HG03457 (cell line): ENCODE measurements around the gene CRKL.
"Not testable (repeated sequence)": the region's sequence is repeated elsewhere in the genome, so short reads cannot be mapped to it uniquely, and the experiment has no call there.

ENCODE experiments used
- ATAC-seq: cut with Tn5 transposase; IDR thresholded peaks from one replicate; pipeline ENCODE4 v1.9.1; 2021; ENCODE audit warnings: moderate number of reproducible peaks; ENCODE audit not compliant: unreplicated experiment

CRKL gene

DNA sequence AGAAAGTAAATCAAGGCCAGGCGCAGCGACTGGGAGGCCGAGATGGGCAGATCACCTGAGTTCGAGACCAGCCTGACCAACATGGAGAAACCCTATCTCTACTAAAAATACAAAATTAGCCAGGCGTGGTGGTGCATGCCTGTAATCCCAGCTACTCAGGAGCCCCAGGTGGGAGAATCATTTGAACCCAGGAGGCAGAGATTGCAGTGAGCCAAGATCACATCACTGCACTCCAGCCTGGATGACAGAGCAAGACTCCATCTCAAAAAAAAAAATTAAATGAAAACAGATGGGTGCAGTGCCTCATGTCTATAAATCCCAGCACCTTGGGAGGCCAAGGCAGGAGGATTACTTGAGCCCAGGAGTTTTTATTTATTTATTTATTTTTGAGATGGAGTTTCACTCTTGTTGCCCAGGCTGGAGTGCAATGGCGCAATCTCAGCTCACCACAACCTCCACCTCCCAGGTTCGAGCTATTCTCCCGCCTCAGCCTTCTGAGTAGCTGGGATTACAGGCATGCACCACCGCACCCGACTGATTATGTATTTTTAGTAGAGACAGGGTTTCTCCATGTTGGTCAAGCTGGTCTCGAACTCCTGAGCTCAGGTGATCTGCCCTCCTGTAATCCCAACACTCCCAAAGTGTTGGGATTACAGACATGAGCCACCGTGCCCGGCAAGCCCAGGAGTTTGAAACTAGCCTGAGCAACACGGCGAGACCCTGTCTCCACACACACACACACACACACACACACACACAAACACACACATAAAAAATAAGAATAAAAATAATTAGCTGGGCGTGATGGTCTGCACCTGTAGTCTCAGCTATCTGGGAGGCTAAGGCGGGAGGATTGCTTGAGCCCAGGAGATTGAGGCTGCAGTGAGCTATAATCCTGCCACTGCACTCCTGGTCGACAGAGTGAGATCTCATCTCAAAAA lies 15.8 kb upstream of the CRKL start:
- ATAC-seq, result not testable (repeated sequence)

- no peak for ATAC-seq
Observed at GRCh38 chr22:20903093-20903492, 14.1 kb upstream of the CRKL start.

DNA sequence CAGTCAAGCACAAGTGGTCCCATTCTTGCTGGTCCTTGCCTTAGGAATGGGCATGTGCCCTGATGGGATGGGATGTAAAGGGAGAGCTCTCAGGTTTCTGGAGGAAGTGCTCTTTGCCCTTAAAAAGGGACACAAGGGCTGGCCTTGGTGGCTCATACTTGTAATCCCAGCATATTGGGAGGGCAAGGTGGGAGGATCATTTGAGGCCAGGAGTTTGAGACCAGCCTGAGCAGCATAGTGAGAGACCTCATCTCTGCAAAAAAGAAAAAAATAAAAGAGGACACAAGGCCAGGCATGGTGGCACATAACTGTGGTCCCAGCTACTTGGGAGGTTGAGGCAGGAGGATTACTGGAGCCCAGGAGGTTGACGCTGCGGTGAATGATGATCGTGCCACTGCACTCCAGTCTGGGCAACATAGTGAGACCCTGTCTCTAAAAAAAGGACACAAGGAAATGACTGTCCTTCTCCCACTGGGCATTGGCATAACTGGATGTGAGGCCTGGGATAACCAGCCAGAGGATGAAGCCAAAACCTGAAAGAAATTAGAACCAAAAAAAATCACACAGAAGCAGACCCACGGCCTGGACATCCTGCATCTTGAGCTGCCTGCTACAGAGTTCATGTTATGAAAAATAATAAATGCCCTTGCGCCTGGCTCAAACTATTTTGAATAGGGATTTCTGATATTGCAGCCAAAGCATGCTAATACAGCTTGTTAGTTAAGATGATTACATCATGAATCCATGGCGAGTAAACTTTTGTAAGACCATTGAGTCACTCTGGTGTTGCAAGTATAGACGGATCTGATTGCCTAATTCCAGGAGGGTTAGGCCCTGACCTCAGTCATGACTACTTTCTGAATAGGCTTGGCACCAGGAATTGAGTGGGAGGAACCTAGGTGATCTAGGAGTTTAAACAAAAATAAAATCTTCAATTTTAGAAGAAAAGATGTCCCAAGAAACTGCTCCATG lies 12.9 kb upstream of the CRKL start:
- no peak for ATAC-seq

GRCh38 chr22:20904980-20905355 lies 12.2 kb upstream of the CRKL start:
- ATAC-seq, result no peak

- ATAC-seq, result no peak
Observed at GRCh38 chr22:20905415-20906386, 11.5 kb upstream of the CRKL start.

DNA sequence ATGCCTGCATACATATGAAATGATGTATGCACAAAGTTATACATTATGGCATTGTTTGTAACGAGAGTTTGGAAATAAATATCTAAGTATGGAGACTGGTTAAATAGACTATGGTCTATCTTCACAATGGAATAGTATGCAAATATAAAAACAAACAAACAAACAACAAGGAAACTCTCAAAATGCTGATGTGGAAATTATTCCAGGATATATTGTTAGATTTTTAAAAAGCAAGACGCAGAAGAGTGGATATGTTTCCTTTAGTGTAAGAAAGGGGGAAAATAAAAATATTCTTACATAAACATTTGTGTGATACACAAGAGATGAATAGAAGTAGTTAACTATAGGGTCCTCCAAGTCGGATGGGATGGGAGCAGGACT lies 10.8 kb upstream of the CRKL start:
- ATAC-seq, result no peak

DNA sequence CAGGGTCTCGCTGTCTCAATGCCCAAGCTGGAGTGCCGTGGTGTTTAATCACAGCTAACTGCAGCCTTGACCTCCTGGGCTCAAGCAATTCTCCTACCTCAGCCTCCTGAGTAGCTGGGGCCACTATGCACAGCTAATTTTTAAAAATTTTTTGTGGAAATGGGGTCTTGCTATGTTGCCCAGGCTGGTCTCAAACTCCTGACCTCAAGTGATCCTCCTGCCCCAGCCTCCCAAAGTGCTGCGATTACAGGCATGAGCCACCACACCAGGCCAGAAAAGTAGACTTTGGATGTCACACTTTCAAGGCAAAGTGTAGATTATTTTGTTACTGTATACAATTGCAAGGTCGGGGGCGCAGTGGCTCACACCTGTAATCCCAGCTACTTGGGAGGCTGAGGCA lies 8.5 kb upstream of the CRKL start:
- ATAC-seq, result not testable (repeated sequence)

- no peak for ATAC-seq
Observed at GRCh38 chr22:20909543-20910303, 7.5 kb upstream of the CRKL start.

DNA sequence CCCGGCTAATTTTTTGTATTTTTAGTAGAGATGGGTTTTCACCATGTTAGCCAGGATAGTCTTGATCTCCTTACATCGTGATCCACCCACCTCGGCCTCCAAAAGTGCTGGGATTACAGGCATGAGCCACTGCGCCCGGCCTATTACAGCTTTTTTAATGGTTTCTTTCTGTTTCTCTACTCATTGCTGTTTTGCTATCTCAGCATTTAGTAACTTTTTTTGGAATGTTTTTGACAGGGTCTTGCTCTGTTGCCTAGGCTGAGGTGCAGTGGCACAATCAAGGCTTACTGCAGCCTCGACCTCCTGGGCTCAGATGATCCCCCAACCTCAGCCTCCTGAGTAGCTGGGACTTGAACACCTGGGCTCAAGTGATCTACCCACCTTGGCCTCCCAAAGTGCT lies 4.7 kb upstream of the CRKL start:
- no peak for ATAC-seq

DNA sequence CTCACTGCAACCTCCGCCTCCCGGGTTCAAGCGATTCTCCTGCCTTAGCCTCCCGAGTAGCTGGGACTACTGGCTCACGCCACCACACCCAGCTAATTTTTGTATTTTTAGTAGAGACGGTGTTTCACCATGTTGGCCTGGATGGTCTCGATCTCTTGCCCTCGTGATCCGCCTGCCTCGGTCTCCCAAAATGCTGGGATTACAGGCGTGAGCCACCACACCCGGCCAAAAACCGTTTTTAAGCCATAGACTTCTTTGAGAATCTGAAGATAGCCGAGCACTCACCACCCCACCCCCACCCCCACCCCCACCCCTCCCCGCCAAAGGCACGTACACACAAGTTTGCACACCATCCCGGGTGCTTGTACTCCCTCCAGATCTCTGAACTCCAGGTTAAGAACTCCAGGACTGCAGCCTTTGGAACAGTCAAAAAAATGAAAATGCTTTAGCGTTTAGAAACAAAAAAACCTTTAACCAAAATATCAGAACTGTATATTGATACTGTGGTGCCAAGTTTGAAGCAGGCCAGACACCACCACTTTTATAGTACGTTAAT lies 1.5 kb downstream of the CRKL start:
- no peak for ATAC-seq

DNA sequence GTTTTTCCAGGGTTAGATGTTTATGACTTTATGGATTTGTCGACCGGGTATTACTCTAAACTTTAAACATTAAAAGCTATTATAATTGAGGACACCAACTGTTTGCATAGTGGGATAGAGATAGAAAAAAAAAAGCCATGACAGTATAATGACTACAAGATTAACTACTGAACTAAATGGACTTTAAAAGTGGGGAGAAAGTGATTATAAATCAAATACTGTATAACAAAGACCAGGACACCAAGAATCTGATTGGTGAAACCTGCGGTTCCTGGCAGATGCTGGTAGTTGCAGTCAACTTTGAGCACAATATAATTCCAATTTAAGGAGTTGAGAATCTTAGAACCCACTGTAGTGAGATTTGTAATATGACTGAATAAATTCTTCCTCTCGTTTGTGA lies 2.5 kb downstream of the CRKL start:
- ATAC-seq, result no peak

DNA sequence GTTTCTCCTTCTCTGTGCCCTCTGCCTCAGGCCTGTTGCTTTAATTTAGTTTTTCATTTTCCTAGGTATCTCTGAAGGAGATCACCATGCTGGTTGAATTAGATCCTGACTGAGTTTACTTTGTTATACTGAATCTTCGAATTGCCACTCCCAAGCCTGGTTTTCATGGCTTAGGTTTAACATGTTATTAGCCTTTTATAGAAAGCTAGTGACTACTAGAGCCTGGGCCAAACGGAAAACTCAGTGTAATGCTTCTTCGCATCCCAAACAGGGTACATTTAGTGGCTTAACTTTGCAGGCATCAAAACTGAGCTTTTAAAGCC lies 3.6 kb downstream of the CRKL start:
- no peak for ATAC-seq

GRCh38 chr22:20922141-20922751 lies 5.0 kb downstream of the CRKL start:
- ATAC-seq, result no peak

DNA sequence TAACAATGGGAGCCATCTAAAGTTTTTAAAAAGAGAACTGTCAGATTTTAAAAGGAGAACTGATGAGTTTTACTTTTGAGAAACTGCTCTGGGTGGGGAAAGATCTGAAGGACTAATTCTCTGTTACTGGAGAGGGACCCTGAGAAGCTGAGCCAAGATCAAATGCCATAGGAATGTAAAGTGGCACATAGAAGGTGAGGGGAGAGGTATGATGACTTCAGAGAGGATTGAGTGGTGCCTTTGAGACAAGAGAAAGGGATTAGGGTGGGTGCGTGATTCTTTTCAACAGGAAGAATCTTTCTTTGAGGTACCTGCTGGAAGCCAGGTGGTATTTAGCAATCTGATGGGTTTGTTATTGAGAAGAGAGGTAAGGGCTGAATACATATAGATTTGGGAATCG lies 9.0 kb downstream of the CRKL start:
- ATAC-seq, result no peak

DNA sequence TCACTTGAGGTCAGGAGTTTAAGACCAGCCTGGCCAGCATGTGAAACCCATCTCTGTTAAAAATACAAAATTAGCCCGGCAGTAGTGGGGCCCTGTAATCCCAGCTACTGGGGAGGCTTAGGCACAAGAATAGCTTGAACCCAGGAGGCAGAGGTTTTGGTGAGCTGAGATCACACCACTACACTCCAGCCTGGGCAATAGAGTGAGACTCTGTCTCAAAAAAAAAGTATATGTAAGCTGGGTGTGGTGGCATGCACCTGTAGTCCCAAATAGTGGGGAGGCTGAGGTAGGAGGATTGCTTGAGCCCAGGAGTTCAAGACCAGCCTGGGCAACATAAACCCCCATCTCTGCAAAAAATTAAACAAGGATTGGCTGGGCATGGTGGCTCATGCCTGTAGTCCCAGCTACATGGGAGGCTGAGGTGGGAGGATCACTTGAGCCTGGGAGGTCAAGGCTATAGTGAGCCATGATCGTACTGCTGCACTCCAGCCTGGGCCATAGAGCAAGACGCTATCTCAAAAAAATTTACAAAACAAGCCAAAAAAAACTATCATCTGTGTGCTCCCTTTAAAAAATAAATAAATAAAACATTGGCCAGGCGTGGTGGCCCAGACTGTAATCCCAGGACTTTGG lies 10.8 kb downstream of the CRKL start:
- no peak for ATAC-seq

GRCh38 chr22:20928573-20928967 lies 11.4 kb downstream of the CRKL start:
- no peak for ATAC-seq

DNA sequence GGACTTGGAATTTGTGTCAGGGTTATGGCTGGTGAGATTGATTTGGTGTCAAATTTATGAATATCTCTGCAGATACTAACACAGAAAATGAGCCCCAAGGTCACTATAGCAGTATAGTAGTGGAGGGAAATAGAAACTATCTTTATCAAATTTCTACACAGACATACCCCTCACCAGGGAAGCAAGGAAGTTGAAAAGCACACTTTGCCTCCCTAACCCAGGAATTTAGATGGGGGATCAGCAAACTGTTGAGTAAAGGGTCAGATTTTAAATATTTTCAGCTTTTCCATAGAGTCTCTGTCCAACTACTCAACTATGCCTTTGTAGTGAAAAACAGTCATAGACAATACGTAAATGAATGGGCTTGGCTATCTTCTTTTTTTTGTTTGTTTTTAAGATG lies 12.8 kb downstream of the CRKL start:
- ATAC-seq, result no peak

DNA sequence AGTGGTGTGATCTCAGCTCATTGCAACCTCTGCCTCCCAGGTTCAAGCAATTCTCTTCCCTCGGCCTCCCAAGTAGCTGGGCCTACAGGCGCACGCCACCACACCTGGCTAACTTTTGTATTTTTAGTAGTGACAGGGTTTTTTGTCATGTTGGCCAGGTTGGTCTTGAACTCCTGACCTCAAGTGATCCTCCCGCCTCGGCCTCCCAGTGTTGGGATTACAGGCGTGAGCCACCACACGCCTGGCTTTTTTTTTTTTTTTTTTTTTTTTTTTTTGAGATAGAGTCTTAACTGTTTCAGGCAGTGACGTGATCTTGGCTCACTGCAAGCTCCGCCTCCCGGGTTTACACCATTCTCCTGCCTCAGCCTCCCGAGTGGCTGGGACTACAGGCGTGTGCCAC lies 13.2 kb downstream of the CRKL start:
- ATAC-seq, result not testable (repeated sequence)

DNA sequence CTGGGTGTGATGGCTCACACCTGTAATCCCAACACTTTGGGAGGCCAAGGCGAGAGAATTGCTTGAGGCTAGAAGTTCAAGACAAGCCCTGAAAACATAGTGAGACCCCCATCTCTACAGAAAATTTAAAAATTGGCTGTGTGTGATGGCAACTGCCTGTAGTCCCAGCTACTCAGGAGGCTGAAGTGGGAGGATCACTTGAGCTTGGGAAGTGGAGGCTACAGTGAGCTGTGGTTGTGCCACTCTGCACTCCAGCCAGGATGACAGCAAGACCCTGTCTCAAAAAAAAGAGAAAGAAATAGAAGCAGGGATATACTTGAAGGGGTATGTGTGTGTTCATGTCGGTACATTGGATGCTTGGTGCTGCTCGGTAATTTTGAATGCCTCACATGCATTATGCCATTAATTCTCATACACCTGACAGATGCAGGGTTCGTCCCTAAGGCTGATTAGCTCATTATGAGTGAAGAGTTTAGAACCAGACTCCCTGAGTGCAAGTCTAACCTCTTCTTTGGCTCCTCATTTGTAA lies 14.0 kb downstream of the CRKL start:
- no peak for ATAC-seq
